Heart left ventricle (tissue), 16 donors: ENCODE data around the gene LZTS2. TPM values are rescaled to one million over a fixed set of nuclear protein-coding genes. Genes with fewer than 3 reads are reported as not detected.

ENCODE experiments used
- ATAC-seq, 4 donors: fragments of 200-7000 bp; cut with Tn5 transposase; one replicate each; pipeline ENCODE4 v1.9.1; 2020 to 2022; ENCODE audit warnings: moderate library complexity in 4 of 4, mild to moderate bottlenecking in 3 of 4, moderate number of reproducible peaks in 1 of 4
- DNase-seq, 5 donors: peaks; one replicate each; pipeline ENCODE4 v3.0.0-alpha.2; 2020
- H3K27ac ChIP-seq, 12 donors: fragments of 200-600 bp; sonication (generic) in 4 of 12; one replicate each; pipeline versions ENCODE4 v1.5.0 to v1.8.0; 2016 to 2022; ENCODE audit warnings: mild to moderate bottlenecking in 2 of 12
- H3K27me3 ChIP-seq, 9 donors: fragments of 200-600 bp; sonication (generic) in 2 of 9; one replicate each; pipeline versions ENCODE4 v1.5.1 to v1.8.0; 2016 to 2022; ENCODE audit warnings: mild to moderate bottlenecking in 3 of 9
- H3K36me3 ChIP-seq, 9 donors: fragments of 200-600 bp; sonication (generic) in 2 of 9; one replicate each; pipeline versions ENCODE4 v1.5.0 to v1.8.0; 2018 to 2022; ENCODE audit warnings: mild to moderate bottlenecking in 2 of 9
- H3K4me1 ChIP-seq, 12 donors: fragments of 200-600 bp; sonication (generic) in 4 of 12; one replicate each; pipeline versions ENCODE4 v1.5.0 to v1.8.0; 2016 to 2022; ENCODE audit warnings: mild to moderate bottlenecking in 3 of 12
- H3K4me3 ChIP-seq, 12 donors: fragments of 200-600 bp; sonication (generic) in 4 of 12; one replicate each; pipeline versions ENCODE4 v1.5.0 to v1.8.0; 2017 to 2022; ENCODE audit warnings: mild to moderate bottlenecking in 9 of 12, moderate library complexity in 4 of 12
- H3K9me3 ChIP-seq, 12 donors: fragments of 200-600 bp; sonication (generic) in 4 of 12; one replicate each; pipeline versions ENCODE4 v1.5.0 to v1.8.0; 2016 to 2022; ENCODE audit warnings: mild to moderate bottlenecking in 1 of 12
- POLR2A ChIP-seq, 2 donors: fragments of 450-650 bp; IDR thresholded peaks; one replicate each; pipeline ENCODE4 v1.6.1; 2017; ENCODE audit warnings: antibody characterized with exemption in 2 of 2, mild to moderate bottlenecking in 2 of 2, moderate library complexity in 2 of 2
- WGBS, 4 donors: extraction: QIAGEN DNeasy Blood & Tissue Kit in 2 of 4; methylation state at CpG; one replicate each; pipeline versions ENCODE4 v1.1.5 to v1.1.7; 2013 to 2018; 5-methylcytosine and 5-hydroxymethylcytosine counted together
- intact Hi-C, 10 donors: fragments of 100-400 bp; cut with DNase I; formaldehyde crosslinking; loops; one replicate each; pipeline versions ENCODE4 v1.11.1 to v1.14.2; 2022
- polyA plus RNA-seq, 2 donors: library from polyadenylated mRNA; stranded (reverse); fragments of 200-250 nt; gene quantifications; one replicate each; pipeline ENCODE4 v1.2.3, GENCODE V29; 2013
- total RNA-seq, 9 donors: library from RNA; depleted of rRNA in 2 of 9; stranded (reverse); fragments of >200 nt in 2 of 9; fragmentation: NEBNext Ultra II Directional in 3 of 9; extraction: Animal tissue kit (Norgen Biotek cat#: 25700) in 3 of 9; gene quantifications; one replicate each; pipeline versions ENCODE4 v1.1.0 to v1.2.4, GENCODE V29; 2016 to 2023
- TF ChIP-seq, protein P1 (sequence below), 12 donors: fragments of 200-600 bp; sonication (generic) in 4 of 12; IDR thresholded peaks; one replicate each; pipeline versions ENCODE4 v1.5.0 to v1.8.0; 2018 to 2022; ENCODE audit warnings: antibody characterized with exemption in 12 of 12, mild to moderate bottlenecking in 5 of 12
- donor health status: ischemic (EF 13 %, LVEDD 7.1; RV severe dilation, severe dysfunction).
- donor health status: healthy with polysubstance abuse.
- donor health status: DM: no; HTN: yes; CAD: no.
- donor health status: DM: no; HTN: no; CAD: no.
- donor health status: ischemic (EF 25% LVEDD 6.9; RV normal size, moderate dysfunction).
- donor health status: ischemic (EF 25% LVEDD 5.7; RV mildly dilated, moderate dysfunction).
- donor health status: healthy.
- donor health status: DM: yes; HTN: yes; CAD: no.
- donor health status: ischemic (EF 35%, LVEDD 5.7; RV mildly dilated, moderate dysfunction).
- donor health status: nonischemic (EF 11% LVEDD 7.7; RV severe dilation, severe dysfunction).
- donor health status: DM: yes; HTN: yes; CAD: no.
- donor health status: PGD.
- donor health status: ischemic (EF 29% LVEDD 5.4; RV normal size, mild dysfunction).
- donor health status: nonischemic (EF 23%, LVEDD 6.1; RV moderate dilation, normal function).

LZTS2 gene
- total and polyA plus RNA-seq, 11 donors: 33.7 to 93.0 (median 40.9) TPM

DNA sequence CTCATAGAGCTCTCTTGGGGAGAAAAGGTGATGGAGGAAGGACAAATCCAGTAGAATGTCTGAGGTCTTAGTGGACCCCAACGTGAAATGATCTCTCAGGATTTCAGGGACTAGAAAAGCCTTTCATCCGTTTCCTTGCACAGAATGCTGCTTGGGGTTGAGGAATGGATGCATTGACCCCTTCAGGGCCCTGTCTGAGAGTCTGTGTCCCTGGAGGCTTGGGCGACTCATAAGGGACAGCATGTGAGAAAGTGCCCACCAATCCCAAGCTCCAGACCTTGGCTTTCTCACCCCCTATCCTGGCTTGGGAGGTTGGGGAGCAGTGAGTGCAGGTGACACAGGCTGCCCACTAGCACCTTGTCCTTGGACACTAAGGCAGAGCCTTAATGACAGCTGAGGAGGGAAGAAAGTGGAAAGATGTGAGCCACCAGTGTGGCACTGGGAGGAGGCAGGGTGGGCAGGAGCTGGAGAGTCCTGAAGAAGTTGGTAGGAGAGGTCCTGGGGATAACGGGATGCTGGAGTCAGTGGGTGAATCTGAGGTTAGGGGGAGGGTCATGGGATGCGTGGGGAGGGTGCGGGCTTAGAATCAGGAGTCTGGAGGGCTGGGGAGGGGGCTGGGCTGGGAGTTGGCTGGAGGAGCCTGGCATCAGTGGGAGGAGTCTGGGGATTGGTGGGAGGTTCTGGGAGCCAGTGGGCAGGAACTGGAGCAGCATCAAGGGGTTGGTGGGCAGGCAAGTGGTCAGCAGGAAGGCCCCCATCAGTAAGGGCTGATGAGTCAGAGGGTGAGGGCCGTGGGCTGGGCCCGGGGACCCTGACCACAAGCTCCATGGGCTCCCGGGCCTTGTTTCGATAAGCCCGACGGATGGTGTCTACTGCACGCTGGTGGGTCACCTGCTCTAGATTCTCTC, 8.6 kb downstream of the LZTS2 start:
- ATAC-seq (no peak), DNase-seq (peak in 1 of 5 donors; percentile 46)
- H3K4me3 ChIP-seq: no peak overlapping the region
- 65 to 69% (median 67%) methylated on average over 12 to 13 of the region's 13 CpGs for WGBS, 4 donors
- no peaks in the 10 kb centered on the region for H3K27me3 ChIP-seq
- H3K9me3 ChIP-seq: no peaks in the 10 kb centered on the region
- peak overlapping the region in 10 of 12 donors; percentile 3 to 100 (median 40) for H3K27ac ChIP-seq
- intact Hi-C loops: no loop called here
- peaks cover 6 to 44% (median 41%) of the 10 kb centered on the region in 9 donors for H3K36me3 ChIP-seq
- peaks cover 0 to 68% (median 46%) of the 10 kb centered on the region in 12 donors for H3K4me1 ChIP-seq
- no peak for TF ChIP-seq POLR2A (IDR thresholded peaks at IDR 0.05)
- TF ChIP-seq, protein P1, sequence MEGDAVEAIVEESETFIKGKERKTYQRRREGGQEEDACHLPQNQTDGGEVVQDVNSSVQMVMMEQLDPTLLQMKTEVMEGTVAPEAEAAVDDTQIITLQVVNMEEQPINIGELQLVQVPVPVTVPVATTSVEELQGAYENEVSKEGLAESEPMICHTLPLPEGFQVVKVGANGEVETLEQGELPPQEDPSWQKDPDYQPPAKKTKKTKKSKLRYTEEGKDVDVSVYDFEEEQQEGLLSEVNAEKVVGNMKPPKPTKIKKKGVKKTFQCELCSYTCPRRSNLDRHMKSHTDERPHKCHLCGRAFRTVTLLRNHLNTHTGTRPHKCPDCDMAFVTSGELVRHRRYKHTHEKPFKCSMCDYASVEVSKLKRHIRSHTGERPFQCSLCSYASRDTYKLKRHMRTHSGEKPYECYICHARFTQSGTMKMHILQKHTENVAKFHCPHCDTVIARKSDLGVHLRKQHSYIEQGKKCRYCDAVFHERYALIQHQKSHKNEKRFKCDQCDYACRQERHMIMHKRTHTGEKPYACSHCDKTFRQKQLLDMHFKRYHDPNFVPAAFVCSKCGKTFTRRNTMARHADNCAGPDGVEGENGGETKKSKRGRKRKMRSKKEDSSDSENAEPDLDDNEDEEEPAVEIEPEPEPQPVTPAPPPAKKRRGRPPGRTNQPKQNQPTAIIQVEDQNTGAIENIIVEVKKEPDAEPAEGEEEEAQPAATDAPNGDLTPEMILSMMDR (IDR thresholded peaks at IDR 0.05): no peak

DNA sequence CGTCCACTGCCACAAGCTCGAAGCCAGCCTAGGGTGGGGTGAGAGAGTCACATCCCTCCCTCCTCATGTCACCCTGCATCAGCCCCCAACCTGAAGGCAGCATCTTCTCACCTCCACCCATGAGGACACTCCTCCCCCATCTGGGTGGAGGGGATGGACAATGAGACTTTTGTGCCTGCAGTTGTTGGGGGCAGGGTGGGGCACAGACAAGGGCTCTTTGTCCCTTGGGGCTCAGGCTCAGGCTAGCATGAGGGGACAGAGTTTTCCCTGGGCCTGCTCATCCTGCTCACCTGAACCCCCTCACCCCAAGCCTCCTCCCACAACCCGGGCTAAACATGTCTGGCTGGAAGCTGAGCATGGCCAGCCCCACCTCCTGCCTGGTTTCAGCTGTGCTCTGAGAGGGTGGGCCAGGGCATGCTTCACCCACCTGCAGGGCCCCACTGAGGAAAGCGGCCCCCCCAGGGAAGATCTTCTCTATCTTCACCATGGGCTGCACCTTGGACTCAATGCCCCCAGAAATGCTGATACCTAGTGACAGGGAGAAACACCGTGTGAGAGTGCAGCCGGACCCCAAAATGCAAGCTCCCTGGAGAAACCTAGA, 9.3 kb downstream of the LZTS2 start:
- Histone ChIP-seq H3K36me3 (peaks cover 3 to 36% (median 34%) of the 10 kb centered on the region in 9 donors), H3K4me3 (no peak overlapping the region), H3K9me3 (no peaks in the 10 kb centered on the region), H3K27ac (peak overlapping the region in 6 of 12 donors; percentile 8 to 100 (median 24)), H3K27me3 (no peaks in the 10 kb centered on the region), H3K4me1 (peaks cover 0 to 64% (median 42%) of the 10 kb centered on the region in 12 donors)
- whole genome bisulfite sequencing, 4 donors: 79 to 85% (median 82%) methylated on average over 5 to 6 of the region's 6 CpGs
- intact Hi-C loops: no loop called here
- ATAC-seq (no peak), DNase-seq (peak in 1 of 5 donors; percentile 51)
- TF ChIP-seq POLR2A (IDR thresholded peaks at IDR 0.05): no peak
- TF ChIP-seq, protein P1 (IDR thresholded peaks at IDR 0.05): no peak

DNA sequence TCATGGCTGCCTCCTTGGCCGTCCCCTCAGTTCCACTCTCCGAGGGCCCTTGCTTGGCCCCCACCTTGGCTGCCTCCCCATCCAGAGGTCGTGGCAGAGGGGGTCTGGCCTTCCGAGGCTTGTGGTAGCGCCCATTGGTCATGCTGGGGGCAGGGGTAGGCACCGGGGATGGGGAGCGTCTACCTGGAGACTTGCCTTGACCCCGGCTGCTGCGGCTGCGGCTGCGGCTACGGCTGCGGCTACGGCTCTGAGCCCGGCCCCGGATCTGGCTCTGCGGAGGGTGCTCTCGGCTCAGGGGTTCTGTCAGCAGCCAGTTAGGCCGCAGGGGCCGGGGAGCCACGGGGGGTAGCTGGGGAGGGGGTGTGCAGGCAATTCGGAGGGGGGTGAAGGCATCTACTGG, 10.7 kb downstream of the LZTS2 start:
- DNase-seq (peak in 1 of 5 donors; percentile 64), ATAC-seq (no peak)
- Histone ChIP-seq H3K4me1 (peaks cover 0 to 55% (median 36%) of the 10 kb centered on the region in 12 donors), H3K27ac (no peak overlapping the region), H3K9me3 (no peaks in the 10 kb centered on the region), H3K36me3 (peaks cover 2 to 22% (median 20%) of the 10 kb centered on the region in 9 donors), H3K4me3 (no peak overlapping the region), H3K27me3 (no peaks in the 10 kb centered on the region)
- WGBS, 4 donors: 92 to 97% (median 96%) methylated on average over 10 to 22 of the region's 22 CpGs
- intact Hi-C loops: loop anchor here in 1 of 10 donors (5.0 kb wide), 1 partner anchor 448 kb away; no protein-coding TSS in a partner anchor
- TF ChIP-seq, protein P1 (IDR thresholded peaks at IDR 0.05): no peak
- TF ChIP-seq POLR2A (IDR thresholded peaks at IDR 0.05): no peak
